Naive B cell (primary cell): ENCODE data around the gene ATXN10. TPM values are rescaled to one million over a fixed set of nuclear protein-coding genes. Genes with fewer than 3 reads are reported as not detected.
"Not testable (repeated sequence)": the region's sequence is repeated elsewhere in the genome, so short reads cannot be mapped to it uniquely, and the experiment has no call there.

ENCODE experiments used
- ATAC-seq, 2 donors: fragments of 150-1000 bp; cut with Tn5 transposase; 2 replicates each; pipeline ENCODE4 v1.10.0; 2021; ENCODE audit warnings: low read depth in 2 of 2, mild to moderate bottlenecking in 2 of 2, moderate library complexity in 2 of 2
- DNase-seq: peaks from one replicate; pipeline ENCODE4 v3.0.0; 2022
- H3K27ac Mint-ChIP-seq, 6 donors: one replicate each; pipeline ENCODE4 v1.8.0; 2020 to 2022; ENCODE audit warnings: mild to moderate bottlenecking in 6 of 6, mixed read lengths in 6 of 6, moderate library complexity in 5 of 6, inconsistent platforms in 2 of 6
- H3K27me3 Mint-ChIP-seq, 3 donors: one replicate each; pipeline ENCODE4 v1.8.0; 2021 to 2022; ENCODE audit warnings: mixed read lengths in 3 of 3, mild to moderate bottlenecking in 1 of 3
- H3K36me3 Mint-ChIP-seq, 2 donors: one replicate each; pipeline ENCODE4 v1.8.0; 2020 to 2022; ENCODE audit warnings: mixed read lengths in 2 of 2, inconsistent platforms in 1 of 2, mild to moderate bottlenecking in 1 of 2
- H3K4me1 Mint-ChIP-seq, 3 donors: one replicate each; pipeline ENCODE4 v1.8.0; 2020 to 2022; ENCODE audit warnings: mixed read lengths in 3 of 3, inconsistent platforms in 1 of 3, mild to moderate bottlenecking in 1 of 3, moderate library complexity in 1 of 3
- H3K4me3 Mint-ChIP-seq, 8 donors: one replicate each; pipeline ENCODE4 v1.8.0; 2020 to 2022; ENCODE audit warnings: mild to moderate bottlenecking in 8 of 8, mixed read lengths in 8 of 8, moderate library complexity in 8 of 8, inconsistent platforms in 2 of 8
- H3K9me3 Mint-ChIP-seq, 7 donors: one replicate each; pipeline ENCODE4 v1.8.0; 2020 to 2022; ENCODE audit warnings: mixed read lengths in 7 of 7, mild to moderate bottlenecking in 5 of 7, inconsistent platforms in 2 of 7, moderate library complexity in 1 of 7
- polyA plus RNA-seq, 6 donors: library from polyadenylated mRNA; unstranded; fragments of 300-500 nt; fragmentation: Illumina TruSeq; gene quantifications; one replicate each; pipeline ENCODE4 v1.2.3, GENCODE V29; 2021; ENCODE audit warnings: low read depth in 6 of 6

The ATXN10 gene
- polyA plus RNA-seq, 6 donors from 2014 or later: 103 to 162 (median 125) TPM

GRCh38 chr22:45783690-45784089, 112.1 kb downstream of the ATXN10 start:
- ATAC-seq (no peak), DNase-seq (no peak)
- Mint-ChIP-seq H3K27ac (peak overlapping the region in 1 of 6 donors; percentile 33), H3K4me1 (peaks cover 5 to 10% (median 9%) of the 10 kb centered on the region in 3 donors), H3K9me3 (no peaks in the 10 kb centered on the region), H3K4me3 (peak overlapping the region in 1 of 8 donors; percentile 56), H3K36me3 (peaks cover 0 to 6% of the 10 kb centered on the region in 2 donors), H3K27me3 (no peaks in the 10 kb centered on the region)

GRCh38 chr22:45784357-45785277, 113.0 kb downstream of the ATXN10 start:
- Mint-ChIP-seq H3K27ac (peak overlapping the region in 1 of 6 donors; percentile 74), H3K9me3 (no peaks in the 10 kb centered on the region), H3K27me3 (no peaks in the 10 kb centered on the region), H3K4me3 (no peak overlapping the region), H3K36me3 (peaks cover 0 to 6% of the 10 kb centered on the region in 2 donors), H3K4me1 (peaks cover 5 to 12% (median 7%) of the 10 kb centered on the region in 3 donors)
- no peak for ATAC-seq
- no peak for DNase-seq

DNA sequence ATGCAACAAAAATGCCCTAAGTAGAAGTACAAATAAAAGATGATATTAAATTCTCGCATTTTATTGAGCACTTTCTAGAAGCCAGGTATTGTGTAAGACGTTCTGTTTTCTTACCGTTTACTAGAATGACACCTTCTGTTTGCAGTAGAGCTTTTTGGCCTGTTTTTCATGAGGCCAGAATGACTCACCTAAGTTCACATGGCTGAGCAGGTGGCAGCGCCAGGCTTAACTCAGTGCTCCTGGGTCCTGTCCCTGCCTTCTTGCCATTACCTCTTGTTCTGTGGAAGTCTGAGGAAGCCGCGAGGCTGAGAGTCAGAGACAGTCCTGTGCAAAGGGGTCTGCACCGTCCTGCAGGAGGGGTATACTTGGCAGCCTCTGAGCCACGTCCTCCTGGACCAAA, 113.8 kb downstream of the ATXN10 start:
- H3K4me1 Mint-ChIP-seq: peaks cover 5 to 15% (median 7%) of the 10 kb centered on the region in 3 donors
- H3K27me3 Mint-ChIP-seq: no peaks in the 10 kb centered on the region
- H3K9me3 Mint-ChIP-seq: no peaks in the 10 kb centered on the region
- no peak for DNase-seq
- no peak for ATAC-seq
- H3K27ac Mint-ChIP-seq: no peak overlapping the region
- H3K4me3 Mint-ChIP-seq: no peak overlapping the region
- peaks cover 0 to 7% of the 10 kb centered on the region in 2 donors for H3K36me3 Mint-ChIP-seq

DNA sequence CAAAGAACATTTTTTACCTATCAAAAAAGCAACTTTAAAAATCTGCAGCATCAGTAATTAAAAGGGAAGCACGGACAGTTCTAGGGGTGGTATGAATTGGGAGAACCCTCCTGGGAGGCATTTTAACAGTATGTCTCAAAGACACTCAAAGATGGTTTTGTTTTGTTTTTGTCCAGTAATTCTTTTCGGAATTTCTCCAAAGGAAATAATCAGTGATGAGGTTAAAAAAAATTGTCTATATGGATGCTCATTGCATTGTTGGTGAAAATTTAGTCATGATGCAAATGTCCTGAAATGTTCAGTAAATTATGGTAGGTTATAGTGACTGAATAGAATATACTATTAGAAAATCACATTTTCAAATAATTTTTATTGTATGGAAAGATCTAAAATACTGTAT, 115.1 kb downstream of the ATXN10 start:
- DNase-seq: no peak
- peaks cover 5 to 15% (median 9%) of the 10 kb centered on the region in 3 donors for H3K4me1 Mint-ChIP-seq
- no peak overlapping the region for H3K4me3 Mint-ChIP-seq
- H3K27ac Mint-ChIP-seq: no peak overlapping the region
- H3K9me3 Mint-ChIP-seq: no peaks in the 10 kb centered on the region
- no peak for ATAC-seq
- no peaks in the 10 kb centered on the region for H3K27me3 Mint-ChIP-seq
- H3K36me3 Mint-ChIP-seq: peaks cover 5 to 7% of the 10 kb centered on the region in 2 donors

GRCh38 chr22:45787759-45788158, 116.1 kb downstream of the ATXN10 start:
- DNase-seq (no peak), ATAC-seq (no peak)
- Mint-ChIP-seq H3K4me1 (peaks cover 5 to 15% (median 9%) of the 10 kb centered on the region in 3 donors), H3K9me3 (no peaks in the 10 kb centered on the region), H3K4me3 (no peak overlapping the region), H3K27ac (peak overlapping the region in 1 of 6 donors; percentile 79), H3K27me3 (no peaks in the 10 kb centered on the region), H3K36me3 (peaks cover 7% of the 10 kb centered on the region in 2 donors)

GRCh38 chr22:45788522-45788921, 116.9 kb downstream of the ATXN10 start:
- H3K27me3 Mint-ChIP-seq: no peaks in the 10 kb centered on the region
- peaks cover 13 to 15% of the 10 kb centered on the region in 2 donors for H3K36me3 Mint-ChIP-seq
- peaks cover 5 to 15% (median 6%) of the 10 kb centered on the region in 3 donors for H3K4me1 Mint-ChIP-seq
- H3K4me3 Mint-ChIP-seq: no peak overlapping the region
- peaks cover 0 to 4% (median 3%) of the 10 kb centered on the region in 7 donors for H3K9me3 Mint-ChIP-seq
- H3K27ac Mint-ChIP-seq: peak overlapping the region in 2 of 6 donors; percentile 13 to 72
- DNase-seq: no peak
- no peak for ATAC-seq

DNA sequence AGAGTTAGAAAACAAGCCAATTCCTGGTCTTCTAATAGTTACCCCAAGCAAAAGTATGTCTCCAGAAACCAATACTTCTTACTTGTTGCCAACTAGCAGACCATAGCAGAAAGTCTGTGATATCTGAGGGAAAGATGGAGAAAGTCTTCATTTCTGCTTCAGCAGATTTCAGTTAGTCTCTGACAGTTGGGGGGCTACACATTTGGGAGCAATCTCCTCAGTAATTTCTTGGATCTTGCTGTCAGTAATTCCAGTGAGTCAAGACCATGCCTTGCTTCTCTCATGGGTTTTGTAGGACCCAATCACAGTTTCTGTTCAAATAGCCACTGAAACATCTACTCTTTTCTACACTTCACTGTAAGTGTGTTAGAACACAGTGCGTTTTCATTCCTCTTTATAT, 118.8 kb downstream of the ATXN10 start:
- ATAC-seq: no peak
- H3K27ac Mint-ChIP-seq: no peak overlapping the region

DNA sequence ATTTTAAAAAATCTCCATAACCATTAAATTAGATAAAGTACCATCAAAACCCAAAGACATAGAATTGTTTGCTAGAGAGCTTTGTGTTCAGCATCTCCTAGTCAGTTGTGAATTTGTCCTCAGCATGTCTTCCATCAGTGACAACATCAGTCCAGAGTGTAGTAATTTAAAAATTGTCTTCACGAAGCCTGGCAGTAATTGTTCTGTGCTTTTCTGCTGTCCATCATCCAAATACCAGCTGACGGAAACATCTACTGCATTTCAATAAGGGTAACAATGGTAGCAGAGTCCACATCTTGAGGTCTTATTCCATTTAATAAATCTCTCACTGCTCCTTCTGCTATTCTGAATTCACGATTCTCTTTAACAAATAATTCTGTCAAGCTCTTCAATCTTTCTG, 121.5 kb downstream of the ATXN10 start:
- peaks cover 44 to 60% of the 10 kb centered on the region in 2 donors for H3K36me3 Mint-ChIP-seq
- DNase-seq (no peak), ATAC-seq (no peak)
- H3K4me1 Mint-ChIP-seq: peaks cover 4 to 6% (median 6%) of the 10 kb centered on the region in 3 donors
- H3K27me3 Mint-ChIP-seq: no peaks in the 10 kb centered on the region
- no peak overlapping the region for H3K4me3 Mint-ChIP-seq
- peaks cover 4 to 43% (median 32%) of the 10 kb centered on the region in 7 donors for H3K9me3 Mint-ChIP-seq
- H3K27ac Mint-ChIP-seq: no peak overlapping the region

More for the DNA sequence above, 118.8 kb downstream of the ATXN10 start:
- H3K27me3 Mint-ChIP-seq: no peaks in the 10 kb centered on the region
- H3K4me1 Mint-ChIP-seq: peaks cover 5 to 14% (median 6%) of the 10 kb centered on the region in 3 donors
- H3K36me3 Mint-ChIP-seq: peaks cover 26 to 33% of the 10 kb centered on the region in 2 donors
- DNase-seq: no peak
- H3K9me3 Mint-ChIP-seq: peaks cover 4 to 19% (median 15%) of the 10 kb centered on the region in 7 donors
- no peak overlapping the region for H3K4me3 Mint-ChIP-seq

DNA sequence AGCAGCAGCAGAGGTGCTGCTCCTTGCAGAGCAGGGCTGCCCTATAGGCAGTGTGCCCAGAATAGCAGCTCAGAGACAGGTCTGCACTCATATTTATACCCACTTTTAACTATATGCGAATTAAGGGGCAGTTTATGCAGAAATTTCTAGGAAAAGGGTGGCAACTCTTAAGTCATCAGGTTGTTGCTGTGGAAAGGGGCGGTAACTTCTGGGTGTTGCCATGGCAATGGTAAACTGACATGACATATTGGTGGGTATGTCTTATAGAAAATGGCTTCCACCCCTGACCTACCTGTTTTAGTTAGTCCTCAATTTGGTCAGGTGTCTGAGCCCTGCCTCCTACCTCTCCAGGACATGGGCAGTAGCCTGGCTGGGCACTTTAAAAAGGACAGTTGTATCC, 122.3 kb downstream of the ATXN10 start:
- Mint-ChIP-seq H3K27ac (no peak overlapping the region), H3K4me1 (peaks cover 0 to 6% (median 2%) of the 10 kb centered on the region in 3 donors), H3K4me3 (no peak overlapping the region), H3K27me3 (no peaks in the 10 kb centered on the region), H3K9me3 (peaks cover 4 to 46% (median 32%) of the 10 kb centered on the region in 7 donors), H3K36me3 (peaks cover 48 to 62% of the 10 kb centered on the region in 2 donors)
- ATAC-seq: no peak
- DNase-seq: no peak

- not testable (repeated sequence) for H3K4me1 Mint-ChIP-seq, H3K27me3 Mint-ChIP-seq, H3K4me3 Mint-ChIP-seq, DNase-seq, ATAC-seq
- Mint-ChIP-seq H3K27ac (peak overlapping the region in 1 of 6 donors; percentile 47), H3K9me3 (peaks cover 4 to 46% (median 32%) of the 10 kb centered on the region in 7 donors), H3K36me3 (peaks cover 54 to 56% of the 10 kb centered on the region in 2 donors)
Measured at GRCh38 chr22:45796009-45796408, 124.4 kb downstream of the ATXN10 start.

- peaks cover 4 to 39% (median 27%) of the 10 kb centered on the region in 7 donors for H3K9me3 Mint-ChIP-seq
- DNase-seq (no peak), ATAC-seq (no peak)
- H3K27me3 Mint-ChIP-seq: no peaks in the 10 kb centered on the region
- no peaks in the 10 kb centered on the region for H3K4me1 Mint-ChIP-seq
- no peak overlapping the region for H3K27ac Mint-ChIP-seq
- H3K36me3 Mint-ChIP-seq: peaks cover 40 to 43% of the 10 kb centered on the region in 2 donors
- no peak overlapping the region for H3K4me3 Mint-ChIP-seq
Measured at GRCh38 chr22:45799291-45799690, 127.7 kb downstream of the ATXN10 start.

- Mint-ChIP-seq H3K4me3 (no peak overlapping the region), H3K9me3 (peaks cover 0 to 11% (median 5%) of the 10 kb centered on the region in 7 donors), H3K27me3 (no peaks in the 10 kb centered on the region), H3K27ac (no peak overlapping the region), H3K4me1 (peaks cover 0 to 4% (median 0%) of the 10 kb centered on the region in 3 donors), H3K36me3 (peaks cover 13 to 25% of the 10 kb centered on the region in 2 donors)
- DNase-seq (no peak), ATAC-seq (no peak)
Measured at GRCh38 chr22:45802054-45802453, 130.4 kb downstream of the ATXN10 start.

GRCh38 chr22:45804319-45804985, 132.8 kb downstream of the ATXN10 start:
- no peak overlapping the region for H3K4me3 Mint-ChIP-seq
- H3K27ac Mint-ChIP-seq: no peak overlapping the region
- peaks cover 7 to 17% of the 10 kb centered on the region in 2 donors for H3K36me3 Mint-ChIP-seq
- DNase-seq (no peak), ATAC-seq (no peak)
- no peaks in the 10 kb centered on the region for H3K27me3 Mint-ChIP-seq
- no peaks in the 10 kb centered on the region for H3K9me3 Mint-ChIP-seq
- peaks cover 0 to 4% (median 0%) of the 10 kb centered on the region in 3 donors for H3K4me1 Mint-ChIP-seq
